CD4-positive, alpha-beta T cell treated with Interleukin-17A for 1 hour (primary cell): ENCODE results near the gene STKLD1.
"Not testable (repeated sequence)": the region's sequence is repeated elsewhere in the genome, so short reads cannot be mapped to it uniquely, and the experiment has no call there.

Experiments
- DNase-seq: peaks from one replicate; pipeline ENCODE4 v3.0.0-alpha.2; 2020

STKLD1 gene

DNA sequence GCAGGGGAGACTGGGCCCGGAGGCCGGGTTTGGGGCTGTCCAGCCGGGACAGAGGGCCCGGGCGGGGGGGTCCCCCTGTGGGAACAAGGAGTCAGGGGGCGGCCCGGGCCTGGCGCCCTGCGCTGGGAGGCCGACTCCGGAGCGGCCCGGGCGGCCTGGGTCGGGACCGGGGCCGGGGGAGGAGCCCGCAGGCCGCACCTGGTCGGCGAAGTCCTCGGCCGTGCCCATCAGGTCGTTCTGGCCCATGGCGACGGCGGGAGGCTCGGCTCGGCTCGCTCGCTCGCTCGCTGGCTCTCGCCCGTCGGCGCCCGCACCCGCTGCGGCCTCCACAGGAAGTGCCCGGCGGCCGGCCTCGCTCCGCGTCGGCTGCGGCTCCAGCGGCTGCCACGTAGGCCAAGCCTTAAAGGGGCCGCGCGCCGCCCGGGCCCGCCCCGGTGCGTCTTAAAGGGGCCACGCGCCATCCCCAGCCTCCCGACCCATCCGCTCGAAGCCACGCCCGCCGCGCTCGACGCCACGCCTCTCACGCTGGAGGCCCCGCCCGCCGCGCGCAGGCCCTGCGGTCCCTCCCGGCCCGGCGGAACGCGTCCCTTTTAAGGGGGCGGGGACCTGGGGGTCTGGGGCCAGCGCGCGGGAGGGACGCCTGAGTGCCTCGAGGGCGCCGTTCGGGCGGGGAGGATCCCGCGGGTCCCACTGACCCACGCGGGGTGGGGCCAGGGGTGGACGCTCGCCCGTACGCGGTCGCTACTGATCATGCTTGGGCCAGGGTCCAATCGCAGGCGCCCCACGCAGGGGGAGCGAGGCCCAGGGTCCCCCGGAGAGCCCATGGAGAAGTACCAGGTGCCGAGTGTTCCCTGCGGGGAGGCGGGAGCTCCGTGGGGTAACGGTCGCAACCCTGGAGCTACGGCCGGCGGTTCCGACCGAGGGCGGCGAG is at the start of gene STKLD1, which contains the start of gene SURF4:
STKLD1 (plus strand) TSS at position 643 of the 931 bp plus-strand sequence; CDS start at position 751, 108 bp downstream.
SURF4 (minus strand) TSS at position 337 of the 931 bp plus-strand sequence; CDS start at position 246, 91 bp downstream.
- DNase-seq, result peak; percentile 95

GRCh38 chr9:133327021-133327420 is 49.1 kb upstream of the STKLD1 start:
- DNase-seq, result not testable (repeated sequence)

- no peak for DNase-seq
Observed at GRCh38 chr9:133327834-133328484, 48.2 kb upstream of the STKLD1 start.

DNA sequence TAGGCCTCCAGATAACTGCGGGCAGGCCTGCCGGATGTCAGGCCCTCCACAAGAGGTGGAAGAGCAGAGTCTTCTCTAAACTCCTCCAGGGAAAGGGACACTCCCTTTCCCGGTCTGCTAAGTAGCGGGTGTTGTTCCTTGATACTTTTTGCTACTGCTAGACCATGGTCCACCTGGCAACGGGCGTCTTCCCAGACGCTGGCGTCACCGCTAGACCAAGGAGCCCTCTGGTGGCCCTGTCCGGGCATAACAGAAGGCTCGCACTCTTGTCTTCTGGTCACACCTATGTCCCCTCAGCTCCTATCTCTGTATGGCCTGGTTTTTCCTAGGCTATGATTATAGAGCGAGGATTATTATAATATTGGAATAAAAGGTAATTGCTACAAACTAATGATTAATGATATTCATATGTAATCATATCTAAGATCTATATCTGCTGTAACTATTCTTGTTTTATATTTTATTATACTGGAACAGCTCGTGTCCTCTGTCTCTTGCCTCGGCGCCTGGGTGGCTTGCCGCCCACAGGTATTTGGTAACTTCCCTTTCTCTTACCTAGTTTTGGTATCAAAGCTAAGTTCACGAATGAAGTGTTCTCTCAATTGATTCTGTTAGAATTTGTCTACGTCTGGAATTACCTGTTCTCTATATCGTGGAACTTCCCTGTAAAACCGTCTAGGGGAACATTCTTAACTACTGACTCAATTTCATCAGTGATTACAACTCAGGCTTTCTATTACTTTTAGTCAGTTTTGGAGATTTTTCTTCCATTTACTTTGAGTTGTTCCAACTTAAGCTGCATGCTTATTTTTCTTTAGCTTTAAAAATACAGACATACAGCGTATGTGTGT is 46.6 kb upstream of the STKLD1 start:
- not testable (repeated sequence) for DNase-seq

DNA sequence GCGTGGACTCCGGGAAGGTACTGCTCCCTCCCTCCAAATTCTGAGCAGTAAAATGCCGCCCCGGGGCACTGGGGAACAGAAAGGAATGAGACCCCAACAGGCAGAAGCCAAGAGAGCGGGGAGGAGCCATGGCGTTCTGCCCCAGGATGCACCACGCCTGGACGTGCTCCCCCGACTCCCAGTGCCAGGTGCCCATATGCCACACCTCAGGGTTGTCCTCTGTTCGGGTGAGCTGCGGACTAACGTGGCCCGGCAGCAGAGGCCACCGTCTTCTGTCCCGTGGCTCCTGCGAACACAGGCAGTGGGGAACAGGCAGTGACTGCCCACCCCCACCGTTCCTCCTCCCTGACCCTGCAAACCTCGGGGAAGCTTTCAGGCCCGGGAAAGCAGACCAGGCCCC is 44.9 kb upstream of the STKLD1 start:
- no peak for DNase-seq

DNA sequence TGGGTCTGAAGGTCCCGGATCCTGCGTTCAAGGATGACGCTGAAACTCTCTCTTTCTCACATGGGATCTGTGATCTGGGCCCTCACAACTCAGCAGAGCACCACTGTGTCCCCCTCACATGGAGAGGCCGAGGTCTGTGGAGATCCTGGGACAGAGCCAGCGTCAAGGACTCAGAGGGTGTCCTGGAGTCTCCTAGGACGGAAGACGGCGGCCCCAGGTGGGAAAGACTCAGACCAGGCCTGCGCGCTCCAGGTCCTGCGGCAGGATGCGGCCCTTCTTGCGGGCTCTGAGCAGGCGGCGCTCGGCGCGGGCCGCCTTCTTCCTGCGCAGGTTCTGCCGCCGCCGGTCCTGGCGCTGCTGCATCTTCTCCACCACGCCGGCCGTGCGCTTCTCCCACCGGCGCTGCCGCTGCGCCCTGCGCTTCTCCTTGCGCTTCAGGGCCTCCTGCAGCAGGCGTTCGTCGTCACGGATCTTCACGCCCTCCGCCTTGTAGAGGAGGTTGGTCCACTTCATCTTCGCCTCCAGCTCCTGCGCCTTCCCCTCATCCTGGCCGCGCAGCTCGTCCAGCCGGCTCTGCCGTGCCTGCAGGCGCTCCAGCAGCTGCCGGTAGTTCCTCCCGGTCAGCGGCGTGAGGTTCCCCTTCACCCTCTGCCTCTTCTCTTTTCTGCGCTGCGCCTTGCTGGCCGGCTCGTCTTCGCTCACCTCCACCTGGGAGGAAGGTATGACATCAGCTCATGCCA is 44.4 kb upstream of the STKLD1 start:
- DNase-seq, result no peak

DNA sequence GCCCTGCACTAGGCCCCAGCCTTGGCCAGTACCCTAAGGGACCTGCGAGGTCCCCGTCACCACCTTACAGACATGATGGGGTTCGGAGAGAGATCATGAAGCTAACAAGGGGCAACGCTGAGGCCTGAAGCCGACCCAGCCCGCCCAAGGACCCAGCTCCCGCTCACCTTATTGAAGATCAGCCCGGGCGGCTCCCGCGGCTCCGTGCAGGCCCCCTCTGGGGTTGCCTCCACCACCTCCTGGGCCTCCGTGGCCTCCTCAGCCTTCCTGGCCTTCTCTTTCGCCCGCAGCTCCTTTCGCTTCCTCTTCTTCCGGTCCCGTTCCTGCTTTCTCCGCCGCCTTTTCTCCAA is 43.8 kb upstream of the STKLD1 start:
- DNase-seq, result no peak

DNA sequence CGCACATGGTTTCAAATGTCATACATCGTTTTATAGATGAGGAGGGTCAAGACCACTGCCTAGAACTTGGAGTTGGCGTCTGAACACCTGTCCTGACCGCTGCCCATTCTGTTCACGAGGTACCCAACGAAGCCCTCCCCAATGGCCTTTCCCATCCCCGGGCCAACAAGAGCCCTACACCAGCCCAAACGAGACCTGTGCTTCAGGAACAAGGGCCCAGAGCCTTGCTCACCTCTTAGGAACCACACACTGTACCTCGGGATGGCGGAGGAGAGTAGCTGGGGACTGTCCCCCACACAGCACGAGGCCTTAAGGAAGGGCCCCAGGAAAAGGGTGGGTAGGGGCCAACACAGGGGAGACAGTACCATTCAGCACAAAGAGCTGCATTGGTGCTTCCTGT is 43.2 kb upstream of the STKLD1 start:
- no peak for DNase-seq

- DNase-seq, result no peak
Observed at GRCh38 chr9:133333566-133333965, 42.6 kb upstream of the STKLD1 start.

- DNase-seq, result no peak
Observed at GRCh38 chr9:133334161-133334560, 42.0 kb upstream of the STKLD1 start.

- not testable (repeated sequence) for DNase-seq
Observed at GRCh38 chr9:133334888-133335287, 41.3 kb upstream of the STKLD1 start.

- DNase-seq, result peak; percentile 93
Observed at GRCh38 chr9:133335924-133336811, 40.0 kb upstream of the STKLD1 start, which contains the start of gene SURF6. Gene SURF6 (minus strand): TSS chr9:133336188. CDS start chr9:133336132, 56 bp downstream.

GRCh38 chr9:133339641-133340040 is 36.5 kb upstream of the STKLD1 start:
- no peak for DNase-seq

DNA sequence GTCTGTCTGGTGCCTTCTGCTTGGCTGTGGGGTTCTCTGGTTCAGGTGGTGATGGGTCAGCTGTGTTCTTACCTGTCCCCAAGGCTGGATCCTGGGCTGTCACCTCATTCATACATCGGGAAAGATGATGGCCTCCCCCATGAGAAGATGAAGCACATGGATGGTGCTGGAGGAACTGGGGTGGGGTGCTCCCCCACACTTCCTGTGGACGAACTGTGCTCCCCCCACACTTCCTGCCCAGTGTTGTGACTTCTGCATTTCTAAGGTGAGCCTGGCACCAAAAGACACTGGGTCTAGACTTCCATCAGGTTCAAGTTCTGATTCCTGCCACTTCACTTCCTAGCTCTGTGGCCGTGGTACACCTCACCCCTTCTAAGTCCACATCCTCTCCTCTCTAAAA is 35.9 kb upstream of the STKLD1 start:
- no peak for DNase-seq

DNA sequence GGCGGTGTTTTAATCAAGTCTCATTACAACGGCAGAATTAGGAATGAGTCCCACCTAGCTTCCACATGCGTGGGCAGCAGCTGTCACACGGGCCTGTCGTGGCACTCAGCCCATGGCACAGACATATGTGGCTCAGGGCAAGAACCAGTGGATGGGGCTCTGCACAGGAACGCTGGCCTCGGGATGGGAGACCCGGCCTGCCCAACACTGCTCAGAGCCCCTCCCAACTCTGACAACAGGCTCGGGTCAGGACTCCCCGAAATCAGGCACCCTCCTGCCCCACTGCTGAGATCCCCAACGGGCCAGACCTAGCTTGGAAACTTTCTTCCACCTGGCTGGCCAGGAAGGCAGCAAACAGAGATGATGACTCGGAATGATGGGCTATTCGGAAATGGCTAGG is 35.2 kb upstream of the STKLD1 start:
- DNase-seq, result no peak

DNA sequence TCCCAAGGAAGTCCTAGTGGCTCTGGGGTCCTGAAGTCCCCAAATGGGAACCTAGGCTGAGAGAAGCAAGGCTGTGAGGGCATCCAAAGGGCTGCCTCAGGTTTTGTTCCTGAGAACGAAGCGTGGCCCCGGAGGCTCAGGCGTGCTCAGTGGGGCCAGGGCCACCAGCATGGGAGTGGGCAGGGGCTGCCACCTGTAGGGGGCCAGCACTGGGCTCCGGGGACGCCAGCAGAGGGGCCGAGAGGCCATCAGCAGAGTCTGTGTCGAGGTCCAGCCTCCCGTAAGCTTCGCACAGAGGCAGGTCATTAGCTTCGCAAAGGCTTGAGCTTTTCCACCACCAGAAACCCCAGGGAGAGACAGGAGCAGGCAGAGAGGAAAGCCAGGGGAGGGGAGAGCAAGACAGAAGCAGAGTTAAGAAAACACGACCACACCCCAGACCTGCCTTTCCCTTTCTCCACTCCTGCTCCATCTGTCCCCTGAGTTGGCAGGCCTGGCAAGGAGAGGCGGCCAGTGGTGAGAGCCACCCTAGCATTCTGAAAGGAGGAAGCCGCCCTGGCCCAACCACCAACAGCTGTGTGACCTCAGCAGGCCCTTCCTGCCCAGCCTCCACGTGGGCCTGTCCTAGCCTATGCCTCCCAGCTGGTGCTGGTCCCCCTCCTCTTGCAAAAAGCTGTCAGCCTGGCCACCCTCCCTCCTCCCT is 34.6 kb upstream of the STKLD1 start:
- DNase-seq, result no peak

GRCh38 chr9:133342069-133342406 is 34.1 kb upstream of the STKLD1 start:
- no peak for DNase-seq

GRCh38 chr9:133342570-133342969 is 33.6 kb upstream of the STKLD1 start:
- no peak for DNase-seq

DNA sequence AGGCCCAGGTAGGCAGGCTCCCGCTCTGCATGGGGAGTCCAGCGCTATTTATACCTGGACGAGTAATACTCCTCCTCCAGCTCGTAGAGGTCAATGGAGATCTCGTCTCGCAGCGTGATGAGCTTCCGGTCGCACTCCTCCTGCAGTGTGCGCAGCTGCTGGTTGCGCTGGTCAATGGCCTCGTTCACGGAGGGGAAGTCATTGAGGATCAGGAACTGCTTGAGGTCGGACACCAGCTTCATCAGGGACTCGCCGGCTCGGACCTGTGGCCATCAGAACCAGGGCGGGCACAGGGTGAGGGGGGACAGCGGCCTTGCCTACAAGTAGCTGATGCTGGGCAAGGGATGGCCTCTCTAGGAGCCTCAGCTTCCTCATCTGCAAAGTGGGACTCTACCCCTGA is 32.1 kb upstream of the STKLD1 start:
- no peak for DNase-seq

GRCh38 chr9:133344979-133345378 is 31.2 kb upstream of the STKLD1 start:
- no peak for DNase-seq

GRCh38 chr9:133345596-133345995 is 30.6 kb upstream of the STKLD1 start:
- DNase-seq, result no peak
